GDM1 (cell line): ENCODE measurements around the gene PHACTR1.

Experiments used
- DNase-seq: peaks from one replicate; lab custom pipeline; 2025; lab: John Stamatoyannopoulos, UW

PHACTR1 gene

DNA sequence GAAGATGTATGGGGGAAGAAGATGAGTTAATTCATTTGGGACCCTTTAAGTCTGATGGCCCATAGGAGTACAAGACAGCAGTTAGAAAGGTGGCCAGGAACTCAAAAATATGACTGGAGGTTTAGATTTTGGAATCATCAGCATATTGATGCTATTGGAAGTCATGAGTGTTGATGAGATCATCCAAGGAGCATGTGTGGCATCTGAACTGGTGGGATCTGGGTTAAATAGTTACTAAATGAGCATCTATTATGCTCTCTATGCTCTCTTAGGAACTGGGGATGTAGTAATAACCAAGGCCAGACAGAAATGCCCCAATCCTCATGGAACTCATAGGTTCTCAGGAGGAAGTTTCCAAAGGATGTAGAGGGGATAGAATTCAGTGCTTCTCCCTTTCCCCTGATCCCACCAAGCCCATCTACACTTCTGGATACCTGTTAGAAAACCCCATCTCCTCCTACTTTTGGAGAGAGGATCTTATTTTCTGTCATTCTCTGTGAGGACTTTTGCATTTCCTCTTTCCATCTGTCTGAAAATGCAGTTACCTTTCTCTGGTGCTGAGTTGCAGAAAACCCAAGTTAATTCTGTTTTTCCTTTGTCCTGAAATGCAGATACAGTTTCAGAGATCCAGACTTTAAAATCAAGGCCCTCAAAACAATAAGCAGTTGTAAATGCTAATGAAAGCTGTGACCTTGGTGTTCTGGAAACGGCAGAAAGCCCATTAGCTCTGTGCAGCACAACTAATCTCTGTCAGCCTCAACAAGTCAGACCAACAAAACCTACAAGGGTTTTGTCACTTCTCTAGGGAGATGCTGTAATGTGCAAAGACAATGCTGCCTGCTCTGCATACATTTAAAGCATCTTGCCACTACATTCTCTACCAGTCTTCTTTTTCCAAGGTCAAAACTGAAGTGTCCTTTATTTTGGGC, 546.0 kb downstream of the PHACTR1 start:
- DNase-seq: no peak

DNA sequence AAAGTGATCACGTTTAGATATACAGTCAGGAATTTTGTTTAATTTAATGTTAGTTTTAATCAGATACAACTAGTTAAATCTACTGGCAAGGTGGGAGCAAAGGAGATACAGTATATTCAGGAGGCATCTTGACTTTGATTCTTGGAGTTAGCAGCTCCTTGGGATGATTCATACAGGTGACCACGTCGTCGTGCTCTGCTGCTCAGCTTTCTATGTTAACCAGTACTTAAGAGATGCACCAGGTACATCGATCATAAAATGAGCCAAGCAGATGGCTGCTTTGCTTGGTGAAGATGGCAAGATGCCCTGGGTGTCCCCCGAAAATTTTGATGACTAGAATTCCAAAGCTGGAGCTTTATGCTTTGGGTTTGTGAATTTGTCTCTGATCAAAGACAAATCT, 547.1 kb downstream of the PHACTR1 start:
- DNase-seq: no peak

DNA sequence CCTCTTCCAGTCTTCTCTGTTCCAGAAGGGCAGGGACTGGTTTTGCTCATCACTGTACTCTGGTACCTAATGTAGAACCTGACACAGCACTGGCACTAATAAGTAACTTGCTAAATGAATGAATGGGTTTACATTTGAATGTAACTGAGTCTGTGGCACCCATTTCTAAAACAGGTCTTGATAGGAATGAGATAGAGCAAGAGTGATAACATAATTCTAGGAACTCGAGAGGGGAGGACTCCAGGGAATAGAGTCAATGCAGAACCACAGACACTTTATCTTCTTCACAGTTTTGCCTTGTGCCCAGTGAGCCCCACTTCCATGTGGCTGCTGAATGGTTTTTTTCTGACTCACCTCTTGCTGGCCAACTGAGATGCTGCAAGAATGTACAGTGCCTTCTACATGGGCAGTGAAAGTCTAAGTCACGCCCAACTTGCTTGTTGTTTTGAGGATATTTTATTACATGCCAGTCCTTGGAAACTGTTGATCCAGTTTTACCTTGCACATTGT, 550.6 kb downstream of the PHACTR1 start:
- DNase-seq: no peak

DNA sequence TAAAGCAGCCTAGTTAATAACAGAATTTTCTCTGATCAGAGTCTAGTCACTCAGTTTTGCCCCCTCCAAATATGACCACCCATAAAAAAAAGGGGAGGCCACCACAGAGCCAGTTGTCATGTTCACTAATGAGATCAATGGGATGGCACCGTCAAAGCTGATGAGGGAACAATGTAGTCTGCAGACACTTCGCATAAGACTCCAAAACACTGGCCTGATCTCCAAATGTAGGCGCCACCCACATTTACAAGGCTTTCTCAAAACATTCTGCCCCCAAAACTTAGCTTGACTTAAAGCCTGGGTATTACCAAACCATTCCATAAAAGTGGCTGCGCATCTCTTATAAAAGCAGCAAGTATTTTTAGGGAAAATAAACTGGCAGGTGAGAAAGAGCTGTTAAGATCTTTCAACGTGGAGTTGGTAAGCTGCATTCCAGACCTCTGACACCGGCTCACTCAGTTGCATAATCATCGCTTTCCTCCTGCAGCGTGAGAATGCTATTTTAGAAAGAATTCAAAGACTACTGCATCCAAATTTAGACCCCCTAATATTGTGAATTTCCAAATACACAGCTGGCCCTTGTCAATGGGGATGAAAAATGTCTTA, 552.4 kb downstream of the PHACTR1 start:
- no peak for DNase-seq

DNA sequence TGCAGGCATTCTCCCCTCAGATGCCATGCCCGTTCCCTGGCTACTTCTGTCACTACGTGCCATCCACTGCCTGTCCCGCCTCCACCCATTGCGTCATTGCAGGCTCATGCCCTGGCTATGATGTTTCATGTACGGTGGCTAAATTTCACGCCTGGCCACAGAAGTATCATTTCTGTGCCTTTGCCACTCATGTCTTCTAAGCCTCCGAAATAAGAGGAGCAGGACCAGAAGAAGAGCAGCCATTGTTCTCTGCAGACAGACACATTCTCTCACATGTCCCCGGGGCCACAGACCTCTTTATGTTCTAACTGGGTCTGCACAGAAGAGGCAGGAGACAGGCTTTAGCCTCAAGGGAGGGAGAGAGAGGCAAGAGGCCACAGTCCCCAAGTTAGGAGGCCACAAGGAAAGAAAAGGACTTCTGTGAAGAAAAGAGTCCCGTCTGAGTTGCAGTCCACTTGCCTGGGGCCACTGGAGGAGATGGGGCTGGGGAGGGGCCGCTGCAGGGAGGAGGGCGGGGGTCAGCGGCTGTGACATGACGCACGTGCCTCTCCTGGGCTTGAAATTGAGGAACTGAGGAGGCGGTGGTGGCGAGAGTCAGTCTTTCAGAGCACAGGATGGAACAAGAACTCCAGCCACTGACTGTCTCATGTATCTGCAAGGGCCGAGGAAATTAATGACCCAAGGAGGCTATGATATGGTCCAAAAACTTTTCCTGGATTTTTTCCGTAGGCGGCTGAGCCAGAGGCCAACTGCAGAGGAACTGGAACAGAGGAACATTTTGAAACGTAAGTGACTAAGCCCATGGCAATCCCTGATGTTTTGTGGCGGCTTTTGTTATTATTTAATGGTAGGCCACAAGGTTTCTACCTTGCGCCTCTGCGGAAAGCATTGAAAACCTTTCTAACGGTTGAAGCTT, 555.8 kb downstream of the PHACTR1 start:
- DNase-seq: peak; percentile 60

DNA sequence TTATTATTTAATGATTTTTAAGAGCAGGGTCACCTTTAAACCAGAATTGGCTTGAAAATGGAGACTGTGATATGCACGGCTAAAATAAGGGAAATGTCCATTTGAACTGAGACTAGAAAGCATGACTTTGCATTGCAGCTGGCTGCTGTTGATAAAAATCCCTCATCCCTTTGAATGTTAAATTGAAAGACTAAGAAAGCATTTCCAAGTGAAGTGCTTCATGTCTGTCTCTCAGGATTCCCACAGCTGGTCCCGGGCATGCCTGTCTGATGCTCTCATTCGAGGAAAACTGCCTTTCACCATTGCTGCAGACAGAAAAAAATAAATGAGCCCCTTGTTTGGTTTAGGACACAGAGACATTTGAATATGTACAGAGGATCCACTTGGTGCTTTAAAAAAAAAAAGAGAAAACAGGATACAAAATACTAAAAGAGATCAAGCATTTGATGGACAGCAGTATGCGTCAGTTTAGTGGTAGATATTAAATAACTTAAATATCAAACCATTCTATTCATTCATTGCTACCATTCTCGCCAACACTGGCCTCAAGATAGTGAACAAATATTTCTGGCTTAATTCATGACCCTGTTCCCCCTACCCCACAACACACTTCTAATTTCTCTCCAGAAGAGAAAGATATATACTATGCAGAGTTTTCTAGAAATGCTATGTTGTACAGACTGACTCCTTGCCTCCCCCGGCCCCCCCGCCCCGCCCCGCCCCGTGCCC, 556.8 kb downstream of the PHACTR1 start:
- no peak for DNase-seq

DNA sequence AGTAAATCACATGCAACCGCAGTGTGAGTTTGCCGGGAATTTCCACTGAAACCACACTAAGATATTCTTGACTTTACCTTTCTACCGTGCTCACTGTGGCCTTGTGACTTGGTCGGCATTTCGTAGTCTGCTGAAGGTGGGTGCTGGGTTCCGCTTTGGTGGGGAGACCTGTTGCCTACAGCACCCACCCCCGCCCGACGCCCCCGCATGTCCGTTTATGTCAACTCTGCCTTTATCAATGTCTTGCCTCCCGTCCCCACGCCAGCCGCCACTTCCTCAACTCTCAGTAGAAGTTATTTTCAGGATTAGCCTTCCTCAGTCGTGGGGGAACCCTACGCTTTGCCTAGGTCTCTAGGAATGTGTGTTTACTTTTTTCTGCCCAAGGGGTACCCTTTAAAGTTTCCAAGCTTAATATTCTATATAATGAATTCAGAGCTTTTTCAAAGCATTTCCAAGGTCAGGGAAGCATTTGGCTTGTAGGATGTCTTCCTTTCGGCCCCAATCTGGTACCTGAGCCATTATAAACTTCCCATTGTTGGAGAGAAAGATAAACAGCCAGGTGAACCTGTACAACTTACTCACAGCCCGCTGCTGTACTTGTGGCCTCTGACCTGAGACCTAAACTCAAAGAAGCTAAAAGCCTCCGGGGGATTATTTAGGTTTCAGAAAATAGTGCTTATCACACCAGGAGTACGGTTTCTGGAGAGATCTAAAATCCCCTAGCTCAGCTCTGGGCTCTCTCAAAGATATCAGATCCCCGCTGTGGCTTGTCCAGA, 557.6 kb downstream of the PHACTR1 start:
- peak; percentile 85 for DNase-seq

DNA sequence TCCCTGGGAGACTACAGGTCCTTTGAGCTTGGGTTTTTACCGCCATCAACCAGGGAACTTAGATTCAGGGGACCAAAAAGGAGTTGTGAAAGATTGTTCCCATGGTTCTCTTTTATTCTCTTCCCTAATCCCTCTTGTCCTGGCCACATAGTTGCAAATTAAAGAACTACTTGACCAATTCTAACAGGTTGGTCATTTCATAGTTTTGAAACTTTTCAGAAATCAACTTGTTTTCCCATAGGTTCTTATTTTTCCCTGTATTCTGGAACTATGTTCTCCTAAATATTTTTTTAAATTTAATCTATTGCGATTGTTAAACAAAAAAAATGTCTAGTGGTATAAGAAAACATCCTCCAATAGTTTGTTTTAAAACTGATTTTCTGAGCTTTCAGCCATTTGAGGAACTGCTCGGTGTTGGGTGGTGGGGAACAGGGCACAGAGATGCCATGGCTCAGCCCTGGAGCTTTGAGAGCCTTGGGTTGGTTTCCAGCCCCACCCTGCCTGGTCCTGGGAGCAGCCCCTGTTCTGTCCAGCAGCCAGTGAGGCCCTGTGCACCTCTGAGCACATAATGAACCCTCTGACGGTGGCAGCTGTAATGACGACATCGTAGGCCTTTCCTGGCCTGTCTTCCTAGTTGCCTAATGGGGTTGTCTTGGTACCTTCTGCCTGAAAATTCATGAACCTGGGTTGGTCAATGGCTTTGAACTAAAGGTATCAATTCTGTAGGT, 558.3 kb downstream of the PHACTR1 start:
- DNase-seq: no peak

DNA sequence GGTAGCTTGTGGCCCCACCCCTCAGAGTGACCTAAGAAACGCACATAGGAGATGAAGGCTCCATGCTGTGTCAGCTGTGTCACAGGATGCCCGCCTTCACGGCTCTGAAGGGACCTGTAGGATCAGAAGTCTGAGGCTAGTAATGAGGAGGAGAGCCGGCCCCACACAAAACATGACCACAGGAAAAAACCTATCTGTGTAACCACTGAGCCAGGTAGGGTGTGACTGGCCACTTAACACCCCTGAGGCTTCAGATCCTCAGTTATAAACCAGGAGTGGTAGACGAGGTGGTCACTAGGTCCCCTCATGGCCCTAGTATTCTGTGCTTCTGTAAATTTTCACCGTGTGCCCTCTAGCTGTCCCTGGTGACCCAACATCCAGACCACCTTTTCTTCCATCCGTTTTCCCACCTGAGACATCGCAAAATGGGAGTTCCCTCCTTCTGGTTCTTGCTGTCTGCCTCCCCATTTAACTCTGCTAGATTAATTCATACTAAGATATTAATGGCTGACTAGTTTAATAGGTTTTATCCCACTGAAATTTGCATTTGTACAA, 558.9 kb downstream of the PHACTR1 start:
- no peak for DNase-seq

DNA sequence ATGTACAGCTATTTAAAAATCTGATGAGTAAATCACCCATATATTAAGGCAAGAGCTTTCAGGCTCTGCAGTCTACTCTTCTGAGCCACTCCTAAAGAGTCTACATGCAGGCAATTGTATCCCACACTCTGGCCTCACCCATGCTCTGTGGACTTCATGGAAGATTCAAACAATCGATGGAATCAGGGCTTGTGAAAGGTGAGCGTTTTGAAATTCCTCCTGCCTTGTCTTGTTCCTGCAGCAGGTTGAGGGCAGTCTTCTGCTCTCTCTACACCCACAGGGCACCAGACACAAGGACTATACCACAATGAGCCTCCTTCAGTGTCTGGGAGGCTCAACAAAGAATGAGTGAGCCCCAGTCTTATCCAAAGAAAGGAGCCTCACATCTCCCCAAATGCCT, 560.7 kb downstream of the PHACTR1 start:
- DNase-seq: no peak

DNA sequence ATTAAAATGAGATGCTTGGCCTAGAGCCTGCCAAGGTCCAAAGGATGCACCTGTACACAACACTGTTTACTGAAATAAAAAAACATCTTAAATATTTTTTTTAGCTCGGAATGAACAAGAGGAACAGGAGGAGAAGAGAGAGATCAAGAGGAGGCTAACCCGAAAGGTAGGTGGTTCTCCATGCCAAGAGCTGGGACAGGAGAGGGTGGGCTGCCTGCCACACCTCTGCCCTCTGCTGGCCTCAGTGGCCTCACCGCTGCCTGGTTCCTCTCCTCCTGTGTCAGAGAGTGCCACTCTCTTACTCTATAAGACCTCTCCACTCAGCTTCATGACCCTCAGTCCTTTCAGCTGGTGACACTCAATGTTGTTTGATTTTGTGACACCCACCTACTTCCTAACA, 561.6 kb downstream of the PHACTR1 start:
- peak; percentile 21 for DNase-seq

DNA sequence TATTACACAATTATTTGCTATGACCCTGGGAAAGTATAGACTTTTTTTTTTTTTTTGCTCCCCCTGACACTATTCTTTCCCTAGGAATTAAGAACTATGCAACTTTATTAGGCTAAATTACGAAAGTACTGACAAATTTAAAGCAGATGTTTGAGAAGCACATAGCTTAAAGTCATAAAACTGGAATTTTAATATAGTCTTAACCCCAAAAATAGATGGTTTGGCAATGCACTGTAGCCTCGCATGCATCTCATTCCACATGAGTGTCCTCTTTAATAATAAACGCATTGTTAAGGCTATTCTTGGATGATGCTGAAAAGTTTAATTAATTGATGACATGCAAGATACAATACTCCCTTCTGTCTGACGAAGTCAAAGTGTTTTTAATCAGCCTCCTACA, 562.4 kb downstream of the PHACTR1 start:
- DNase-seq: no peak

DNA sequence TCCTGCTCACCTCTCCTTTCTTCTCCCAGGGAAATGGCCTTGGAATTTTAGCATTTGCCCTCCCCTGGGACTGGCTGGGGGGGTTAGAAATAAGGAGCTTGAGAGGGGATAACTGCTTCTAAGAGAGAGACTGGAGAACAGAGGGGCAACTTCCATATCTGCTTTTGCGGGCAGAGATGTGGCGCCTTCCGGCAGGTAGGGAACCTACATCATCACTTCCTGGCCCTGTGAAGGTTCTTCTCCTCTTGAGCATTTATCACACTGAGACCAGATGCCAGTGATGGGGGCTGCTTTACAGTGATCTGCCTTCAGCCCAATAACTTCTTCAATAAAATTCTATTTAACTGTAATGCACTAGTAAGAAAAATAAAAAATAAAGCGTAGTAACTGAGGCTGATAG, 563.7 kb downstream of the PHACTR1 start:
- no peak for DNase-seq

DNA sequence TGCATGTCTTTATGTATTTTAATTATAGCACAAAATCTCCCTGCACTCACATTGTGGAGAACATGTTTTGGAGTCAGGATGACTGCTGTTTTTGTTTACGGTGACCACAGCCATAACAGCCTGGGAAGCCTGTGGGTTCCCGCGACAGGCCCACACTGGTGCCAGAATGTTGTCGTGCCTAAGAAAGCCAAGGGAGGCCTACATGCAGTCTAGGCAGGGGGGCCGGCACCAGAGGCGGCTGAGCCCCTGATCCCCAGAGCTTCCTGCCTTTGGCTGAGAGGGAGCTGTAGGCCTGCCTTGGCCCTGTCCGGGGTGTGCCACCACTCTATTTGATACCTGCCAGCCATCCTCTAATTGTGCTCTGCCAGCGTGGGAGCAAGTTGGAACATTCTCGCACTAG, 565.1 kb downstream of the PHACTR1 start:
- DNase-seq: no peak

DNA sequence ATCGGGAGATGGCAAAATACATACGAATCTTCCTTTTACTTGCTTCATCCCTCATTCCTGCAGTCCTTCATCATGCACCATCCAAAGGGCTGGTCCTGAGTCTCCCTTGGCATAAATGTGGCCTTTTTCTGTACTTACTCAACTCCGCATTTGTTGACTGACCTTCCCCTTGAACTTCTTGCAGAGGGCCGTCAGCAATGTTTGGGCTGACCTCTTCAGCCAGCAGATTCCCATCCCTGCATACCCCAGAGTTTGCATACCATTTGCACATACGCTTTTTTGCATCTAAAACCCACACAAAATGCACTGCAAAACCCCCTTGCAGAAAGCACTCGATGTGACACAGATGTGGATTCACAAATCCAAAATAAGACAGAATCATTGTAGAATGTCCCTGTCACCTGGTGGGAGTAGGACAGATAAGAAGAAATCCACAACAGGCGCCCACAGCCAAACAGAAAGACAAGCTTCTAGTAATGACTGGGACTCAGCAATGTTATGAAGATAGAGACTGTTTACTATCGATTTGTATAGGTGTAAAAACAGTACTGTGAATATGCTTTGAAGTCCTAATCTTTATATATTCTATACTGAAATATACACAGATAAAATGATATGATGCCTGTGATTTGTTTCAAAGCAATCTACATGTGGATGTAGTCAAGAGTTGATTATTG, 566.0 kb downstream of the PHACTR1 start:
- DNase-seq: no peak

DNA sequence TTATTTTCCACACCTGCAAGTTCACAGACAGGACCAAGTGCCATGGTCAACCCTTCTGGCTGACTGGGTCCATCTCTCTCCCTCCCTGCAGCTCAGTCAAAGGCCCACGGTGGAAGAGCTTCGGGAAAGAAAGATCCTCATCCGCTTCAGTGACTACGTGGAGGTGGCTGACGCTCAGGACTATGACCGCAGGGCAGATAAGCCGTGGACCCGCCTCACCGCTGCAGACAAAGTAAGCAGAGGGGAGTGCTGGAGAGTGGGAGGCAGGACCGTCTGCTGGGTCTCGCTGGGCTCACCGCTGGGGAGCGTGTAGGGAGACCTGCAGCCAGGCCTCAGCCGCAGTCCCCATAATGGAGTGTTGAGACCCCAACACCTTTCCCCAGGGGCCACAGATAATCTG, 566.8 kb downstream of the PHACTR1 start:
- DNase-seq: no peak

DNA sequence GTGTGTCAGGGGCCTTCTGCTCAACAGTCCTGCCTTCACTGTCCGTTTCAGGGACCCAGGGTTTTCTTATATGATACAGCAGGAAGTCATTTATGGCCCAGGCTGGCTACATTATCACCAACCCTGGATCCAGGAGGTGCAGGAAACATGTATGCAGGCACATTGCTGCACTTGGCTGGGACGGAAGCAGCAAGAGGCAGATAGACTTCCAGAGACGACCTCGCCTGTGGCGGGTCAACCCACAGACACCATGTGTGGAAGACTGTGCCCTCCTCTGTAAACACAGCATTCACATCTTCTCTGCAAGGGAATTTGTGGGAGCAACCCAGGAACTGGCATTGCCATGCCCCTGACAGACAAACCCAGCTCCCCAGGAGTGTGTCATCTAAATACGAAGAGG, 568.1 kb downstream of the PHACTR1 start:
- no peak for DNase-seq

DNA sequence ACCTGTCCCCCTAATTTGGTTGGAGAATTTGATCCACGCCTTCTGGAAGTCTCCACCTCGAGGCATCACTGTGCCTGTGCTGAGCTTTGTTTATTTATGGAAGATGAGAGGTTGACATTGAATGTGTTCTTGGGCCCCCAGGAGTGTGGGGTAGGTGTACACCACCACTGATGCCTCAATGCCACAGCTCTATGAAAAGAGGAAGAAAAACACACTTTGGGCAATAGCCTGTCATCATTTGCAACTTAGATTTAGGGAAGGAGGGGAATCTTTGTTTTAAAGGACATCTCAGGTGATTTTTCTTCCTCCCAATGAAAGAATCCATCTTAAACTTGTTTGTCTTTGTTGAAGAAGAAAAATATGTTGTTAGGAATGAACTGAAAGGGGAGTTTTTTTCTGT, 569.1 kb downstream of the PHACTR1 start:
- DNase-seq: no peak

DNA sequence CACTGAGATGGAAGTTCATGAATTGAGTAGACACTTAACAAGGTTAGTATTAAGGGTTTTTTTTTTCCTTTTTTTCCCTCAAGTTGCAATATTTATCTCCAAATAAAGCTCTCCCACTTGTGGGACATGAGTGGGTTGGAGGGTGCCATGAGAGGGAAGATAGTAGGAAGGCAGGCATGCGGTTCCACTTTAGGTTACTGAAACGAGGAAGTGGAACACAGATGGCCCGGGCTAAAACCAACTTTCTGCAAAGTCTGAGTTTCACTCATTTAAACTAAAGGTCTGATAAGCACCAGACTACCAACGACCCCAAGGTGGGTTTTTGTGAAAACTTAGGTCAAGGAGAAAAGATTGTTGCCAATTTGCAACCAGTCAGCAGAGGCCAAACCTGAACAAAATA, 569.6 kb downstream of the PHACTR1 start:
- peak; percentile 25 for DNase-seq
